Fibroblast of lung (primary cell): ENCODE measurements around the gene PLA2G2F. TPM values are rescaled to one million over a fixed set of nuclear protein-coding genes. Genes with fewer than 3 reads are reported as not detected.

Experiments
- DNase-seq, 2 donors: peaks; one replicate each; pipeline versions ENCODE4 v3.0.0 to v3.0.0-alpha.2; 2010; ENCODE audit warnings: low read depth in 2 of 2
- H2AFZ ChIP-seq: 2 replicates; pipeline ENCODE4 v1.5.1; 2012; ENCODE audit warnings: low read length, control low read depth, inconsistent platforms
- H3K27ac ChIP-seq: 2 replicates; pipeline ENCODE4 v1.5.1; 2011; ENCODE audit warnings: low read length, control low read depth; ENCODE audit not compliant: insufficient read depth
- H3K27me3 ChIP-seq: 2 replicates; pipeline ENCODE4 v1.5.1; 2011; ENCODE audit warnings: mild to moderate bottlenecking, low read length; ENCODE audit not compliant: control insufficient read depth, insufficient read depth
- H3K36me3 ChIP-seq: 2 replicates; pipeline ENCODE4 v1.5.1; 2011; ENCODE audit warnings: low read length; ENCODE audit not compliant: control insufficient read depth, insufficient read depth
- H3K4me1 ChIP-seq: 2 replicates; pipeline ENCODE4 v1.5.1; 2011; ENCODE audit warnings: low read length; ENCODE audit not compliant: control insufficient read depth, insufficient read depth; ENCODE audit errors: extremely low read depth
- H3K4me2 ChIP-seq: 2 replicates; pipeline ENCODE4 v1.5.1; 2011; ENCODE audit warnings: low read length, control low read depth; ENCODE audit not compliant: insufficient read depth; ENCODE audit errors: extremely low read depth
- H3K4me3 ChIP-seq, 4 experiments: fragments of 200-600 bp in 1 of 4; sonication (generic) in 1 of 4; replicated peaks in 1 of 4; 2 replicates each; pipeline ENCODE4 v1.5.1; 2011 to 2016; ENCODE audit warnings: low read length in 4 of 4, low read depth in 3 of 4, mild to moderate bottlenecking in 3 of 4, control low read depth in 2 of 4, inconsistent platforms in 1 of 4, mixed read lengths in 1 of 4; ENCODE audit not compliant: insufficient read depth in 1 of 4; ENCODE audit errors: control extremely low read depth in 1 of 4
- H3K79me2 ChIP-seq: 2 replicates; pipeline ENCODE4 v1.5.1; 2012; ENCODE audit warnings: mild to moderate bottlenecking, low read length, inconsistent platforms; ENCODE audit not compliant: control insufficient read depth, insufficient read depth
- H3K9ac ChIP-seq: 2 replicates; pipeline ENCODE4 v1.5.1; 2011; ENCODE audit warnings: mild to moderate bottlenecking, low read length, control low read depth; ENCODE audit not compliant: insufficient read depth
- H3K9me3 ChIP-seq: 2 replicates; pipeline ENCODE4 v1.5.1; 2012; ENCODE audit warnings: low read depth, low read length; ENCODE audit not compliant: control insufficient read depth, insufficient read depth
- H4K20me1 ChIP-seq: 2 replicates; pipeline ENCODE4 v1.5.1; 2011; ENCODE audit warnings: low read length; ENCODE audit not compliant: control insufficient read depth, insufficient read depth; ENCODE audit errors: extremely low read depth
- EZH2 ChIP-seq: IDR thresholded peaks from 2 replicates; pipeline ENCODE4 v1.5.1; 2012; ENCODE audit warnings: low read length, control low read depth, mild to moderate bottlenecking; ENCODE audit errors: missing control alignments
- polyA plus RNA-seq, 2 donors: library from polyadenylated mRNA; depleted of rRNA in 1 of 2; stranded (reverse) in 1 of 2; unstranded in 1 of 2; fragments of >200 nt; gene quantifications; 2 replicates each; pipeline ENCODE4 v1.2.1, GENCODE V29; 2011 to 2012; ENCODE audit warnings: missing spikeins in 1 of 2
- total RNA-seq: library from RNA; depleted of rRNA; stranded (reverse); fragments of >200 nt; gene quantifications from 2 replicates; pipeline ENCODE4 v1.2.1, GENCODE V29; 2014
- TF ChIP-seq, protein P1 (sequence below), 2 donors: IDR thresholded peaks in 1 of 2; conservative IDR thresholded peaks in 1 of 2; 1 replicate in 1 of 2; 2 replicates in 1 of 2; pipeline ENCODE4 v1.5.1; 2011 to 2012; ENCODE audit warnings: low read length in 2 of 2, control low read depth in 1 of 2, inconsistent platforms in 1 of 2, low read depth in 1 of 2, mild to moderate bottlenecking in 1 of 2

Gene PLA2G2F
- total and polyA plus RNA-seq, 2 donors (not counting 1 experiment from before 2014, with no cell fraction given): not detected

DNA sequence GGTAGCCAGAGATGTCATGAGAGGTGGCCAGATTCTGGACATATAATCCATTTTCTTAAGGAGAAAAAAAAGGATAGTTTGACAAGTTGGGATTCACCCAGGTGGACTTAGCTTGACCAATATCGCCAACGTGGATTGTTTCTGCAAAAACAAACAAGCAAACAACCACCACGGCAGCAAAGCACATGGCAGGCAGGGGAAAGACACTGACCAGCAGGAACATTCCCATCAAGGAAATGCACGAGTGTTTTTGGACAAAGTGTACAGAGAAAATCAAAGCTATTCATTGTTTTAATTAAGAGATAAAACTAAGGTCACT is 56.3 kb downstream of the PLA2G2F start:
- no peak overlapping the region for H2AFZ ChIP-seq
- H3K4me3 ChIP-seq: no peak overlapping the region
- H3K4me2 ChIP-seq: no peak overlapping the region
- DNase-seq: no peak
- H3K4me1 ChIP-seq: no peaks in the 10 kb centered on the region
- TF ChIP-seq EZH2: no peak
- TF ChIP-seq, protein P1, sequence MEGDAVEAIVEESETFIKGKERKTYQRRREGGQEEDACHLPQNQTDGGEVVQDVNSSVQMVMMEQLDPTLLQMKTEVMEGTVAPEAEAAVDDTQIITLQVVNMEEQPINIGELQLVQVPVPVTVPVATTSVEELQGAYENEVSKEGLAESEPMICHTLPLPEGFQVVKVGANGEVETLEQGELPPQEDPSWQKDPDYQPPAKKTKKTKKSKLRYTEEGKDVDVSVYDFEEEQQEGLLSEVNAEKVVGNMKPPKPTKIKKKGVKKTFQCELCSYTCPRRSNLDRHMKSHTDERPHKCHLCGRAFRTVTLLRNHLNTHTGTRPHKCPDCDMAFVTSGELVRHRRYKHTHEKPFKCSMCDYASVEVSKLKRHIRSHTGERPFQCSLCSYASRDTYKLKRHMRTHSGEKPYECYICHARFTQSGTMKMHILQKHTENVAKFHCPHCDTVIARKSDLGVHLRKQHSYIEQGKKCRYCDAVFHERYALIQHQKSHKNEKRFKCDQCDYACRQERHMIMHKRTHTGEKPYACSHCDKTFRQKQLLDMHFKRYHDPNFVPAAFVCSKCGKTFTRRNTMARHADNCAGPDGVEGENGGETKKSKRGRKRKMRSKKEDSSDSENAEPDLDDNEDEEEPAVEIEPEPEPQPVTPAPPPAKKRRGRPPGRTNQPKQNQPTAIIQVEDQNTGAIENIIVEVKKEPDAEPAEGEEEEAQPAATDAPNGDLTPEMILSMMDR (conservative IDR thresholded peaks at IDR 0.05 in 1 of 2, IDR thresholded peaks at IDR 0.05 in 1 of 2; ENCODE audit: low read depth in 1 of 2, low read length in 2 of 2): no peak
- no peaks in the 10 kb centered on the region for H3K9me3 ChIP-seq
- no peak overlapping the region for H3K27ac ChIP-seq
- no peaks in the 10 kb centered on the region for H3K79me2 ChIP-seq
- peaks cover 22% of the 10 kb centered on the region for H3K27me3 ChIP-seq
- no peak overlapping the region for H3K9ac ChIP-seq
- H3K36me3 ChIP-seq: no peaks in the 10 kb centered on the region
- H4K20me1 ChIP-seq: no peaks in the 10 kb centered on the region

DNA sequence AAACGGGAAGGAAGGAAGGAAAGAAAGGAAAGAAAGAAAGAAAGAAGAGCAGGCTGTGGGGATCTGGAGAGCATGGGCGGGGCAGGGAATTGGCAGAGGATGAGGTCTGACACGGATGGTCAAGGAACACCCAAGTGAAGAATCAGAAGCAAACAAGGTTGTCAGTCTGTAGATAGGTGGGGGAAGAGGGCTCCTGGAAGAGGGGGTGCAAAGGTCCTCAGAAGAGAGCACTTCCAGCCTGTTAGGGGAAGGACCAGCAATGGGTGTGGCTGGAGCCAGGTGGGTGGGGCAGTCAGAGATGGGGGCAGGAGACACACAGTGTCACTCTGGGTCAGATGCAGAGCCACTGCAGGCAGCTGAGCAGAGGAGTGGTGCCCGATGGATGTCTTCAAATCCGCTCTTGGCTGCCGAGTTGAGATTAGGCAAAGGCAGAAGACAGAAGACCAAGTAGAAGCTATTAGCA is 58.2 kb downstream of the PLA2G2F start:
- no peak overlapping the region for H3K9ac ChIP-seq
- no peaks in the 10 kb centered on the region for H3K9me3 ChIP-seq
- no peak overlapping the region for H2AFZ ChIP-seq
- peaks cover 21% of the 10 kb centered on the region for H3K27me3 ChIP-seq
- no peak overlapping the region for H3K4me3 ChIP-seq
- TF ChIP-seq, protein P1 (conservative IDR thresholded peaks at IDR 0.05 in 1 of 2, IDR thresholded peaks at IDR 0.05 in 1 of 2; ENCODE audit: low read depth in 1 of 2, low read length in 2 of 2): no peak
- TF ChIP-seq EZH2: no peak
- no peaks in the 10 kb centered on the region for H3K4me1 ChIP-seq
- no peak for DNase-seq
- H3K79me2 ChIP-seq: no peaks in the 10 kb centered on the region
- no peaks in the 10 kb centered on the region for H4K20me1 ChIP-seq
- H3K36me3 ChIP-seq: no peaks in the 10 kb centered on the region
- no peak overlapping the region for H3K27ac ChIP-seq
- H3K4me2 ChIP-seq: no peak overlapping the region

DNA sequence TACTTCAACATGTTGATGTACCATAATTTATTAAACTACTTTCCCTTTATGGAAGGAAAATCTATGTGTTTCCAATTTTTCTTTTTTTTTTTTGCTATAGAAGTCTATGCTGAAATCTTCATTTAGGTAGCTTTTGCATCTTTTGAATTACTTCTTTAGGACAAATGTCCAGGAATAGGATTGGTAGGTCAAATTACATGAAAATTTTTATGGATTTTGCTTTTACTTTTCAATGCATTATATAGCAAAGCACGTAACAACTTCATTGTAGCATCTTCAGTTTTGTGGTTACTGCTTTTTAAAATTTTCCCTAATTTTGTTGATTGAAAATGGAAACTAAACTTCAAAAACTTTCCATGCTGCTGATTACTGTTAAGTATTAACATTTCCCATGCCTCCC is 59.2 kb downstream of the PLA2G2F start:
- DNase-seq: no peak
- TF ChIP-seq, protein P1 (conservative IDR thresholded peaks at IDR 0.05 in 1 of 2, IDR thresholded peaks at IDR 0.05 in 1 of 2; ENCODE audit: low read depth in 1 of 2, low read length in 2 of 2): no peak
- no peak for TF ChIP-seq EZH2
- Histone ChIP-seq H3K79me2 (no peaks in the 10 kb centered on the region), H2AFZ (no peak overlapping the region), H3K27me3 (peaks cover 17% of the 10 kb centered on the region), H3K4me3 (no peak overlapping the region), H4K20me1 (no peaks in the 10 kb centered on the region), H3K9ac (no peak overlapping the region), H3K36me3 (no peaks in the 10 kb centered on the region), H3K4me2 (no peak overlapping the region), H3K27ac (no peak overlapping the region), H3K4me1 (no peaks in the 10 kb centered on the region), H3K9me3 (no peaks in the 10 kb centered on the region)
